NOMO-1 treated with dmso at 0.1 percent for 144 hours (cell line): ENCODE measurements around the gene COL6A1.
"Not testable (repeated sequence)": the region's sequence is repeated elsewhere in the genome, so short reads cannot be mapped to it uniquely, and the experiment has no call there.

Source experiments
- DNase-seq: peaks from one replicate; lab custom pipeline; 2025; ENCODE audit not compliant: unreplicated experiment; lab: John Stamatoyannopoulos, UW

Gene COL6A1

DNA sequence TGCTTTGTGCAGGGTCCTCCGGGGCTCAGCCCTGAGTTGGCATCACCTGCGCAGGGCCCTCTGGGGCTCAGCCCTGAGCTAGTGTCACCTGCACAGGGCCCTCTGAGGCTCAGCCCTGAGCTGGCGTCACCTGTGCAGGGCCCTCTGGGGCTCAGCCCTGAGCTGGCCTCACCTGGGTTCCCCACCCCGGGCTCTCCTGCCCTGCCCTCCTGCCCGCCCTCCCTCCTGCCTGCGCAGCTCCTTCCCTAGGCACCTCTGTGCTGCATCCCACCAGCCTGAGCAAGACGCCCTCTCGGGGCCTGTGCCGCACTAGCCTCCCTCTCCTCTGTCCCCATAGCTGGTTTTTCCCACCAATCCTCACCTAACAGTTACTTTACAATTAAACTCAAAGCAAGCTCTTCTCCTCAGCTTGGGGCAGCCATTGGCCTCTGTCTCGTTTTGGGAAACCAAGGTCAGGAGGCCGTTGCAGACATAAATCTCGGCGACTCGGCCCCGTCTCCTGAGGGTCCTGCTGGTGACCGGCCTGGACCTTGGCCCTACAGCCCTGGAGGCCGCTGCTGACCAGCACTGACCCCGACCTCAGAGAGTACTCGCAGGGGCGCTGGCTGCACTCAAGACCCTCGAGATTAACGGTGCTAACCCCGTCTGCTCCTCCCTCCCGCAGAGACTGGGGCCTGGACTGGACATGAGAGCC lies 22.7 kb downstream of the COL6A1 start:
- no peak for DNase-seq

DNA sequence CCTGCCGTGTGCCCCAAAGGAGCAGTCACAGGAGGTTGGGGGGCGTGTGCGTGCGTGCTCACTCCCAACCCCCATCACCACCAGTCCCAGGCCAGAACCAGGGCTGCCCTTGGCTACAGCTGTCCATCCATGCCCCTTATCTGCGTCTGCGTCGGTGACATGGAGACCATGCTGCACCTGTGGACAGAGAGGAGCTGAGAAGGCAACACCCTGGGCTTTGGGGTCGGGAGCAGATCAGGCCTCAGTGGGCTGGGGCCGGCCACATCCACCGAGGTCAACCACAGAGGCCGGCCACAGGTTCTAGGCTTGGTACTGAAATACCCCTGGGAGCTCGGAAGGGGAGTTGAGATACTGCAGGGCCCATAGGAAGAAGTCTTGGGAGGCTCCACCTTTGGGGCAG lies 23.5 kb downstream of the COL6A1 start:
- DNase-seq = no peak

DNA sequence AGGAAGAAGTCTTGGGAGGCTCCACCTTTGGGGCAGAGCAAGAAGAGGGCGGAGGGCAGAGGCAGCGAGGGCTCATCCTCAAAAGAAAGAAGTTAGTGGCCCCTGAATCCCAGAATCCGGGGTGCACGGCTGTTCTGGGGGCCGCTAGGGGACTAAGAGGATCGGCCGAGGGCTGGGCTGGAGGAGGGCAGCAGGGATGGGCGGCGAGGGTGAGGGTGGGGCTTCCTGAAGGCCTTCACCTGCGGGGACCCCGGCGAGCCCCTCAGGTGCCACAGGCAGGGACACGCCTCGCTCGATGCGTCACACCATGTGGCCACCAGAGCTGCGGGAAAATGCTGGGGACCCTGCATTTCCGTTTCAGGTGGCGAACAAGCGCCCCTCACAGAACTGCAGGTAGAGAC lies 23.9 kb downstream of the COL6A1 start:
- DNase-seq = no peak

GRCh38 chr21:46005894-46006546 lies 24.4 kb downstream of the COL6A1 start:
- DNase-seq = not testable (repeated sequence)

GRCh38 chr21:46006547-46007491 lies 25.2 kb downstream of the COL6A1 start:
- no peak for DNase-seq

DNA sequence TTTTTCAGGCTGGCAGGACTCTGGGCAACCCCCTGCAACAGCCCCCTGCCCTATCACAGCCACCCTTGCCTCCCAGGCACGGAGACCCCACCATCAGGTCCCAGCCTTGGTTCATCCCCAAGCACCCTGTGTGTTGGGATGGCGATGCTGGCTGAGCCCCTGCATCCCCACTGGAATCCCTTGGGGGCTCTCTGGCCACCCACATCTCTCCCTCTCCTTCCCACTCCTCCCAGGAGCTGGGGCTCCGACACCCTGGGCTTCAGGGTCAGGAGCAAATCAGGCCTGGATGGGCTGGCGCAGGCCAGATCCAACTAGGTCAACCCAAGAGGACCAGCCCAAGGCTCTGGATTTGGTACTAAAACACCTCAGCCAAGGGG lies 25.9 kb downstream of the COL6A1 start:
- DNase-seq = no peak

- no peak for DNase-seq
Measured at GRCh38 chr21:46008893-46009621, 27.5 kb downstream of the COL6A1 start.

- DNase-seq = no peak
Measured at GRCh38 chr21:46009951-46010705, 28.6 kb downstream of the COL6A1 start.

DNA sequence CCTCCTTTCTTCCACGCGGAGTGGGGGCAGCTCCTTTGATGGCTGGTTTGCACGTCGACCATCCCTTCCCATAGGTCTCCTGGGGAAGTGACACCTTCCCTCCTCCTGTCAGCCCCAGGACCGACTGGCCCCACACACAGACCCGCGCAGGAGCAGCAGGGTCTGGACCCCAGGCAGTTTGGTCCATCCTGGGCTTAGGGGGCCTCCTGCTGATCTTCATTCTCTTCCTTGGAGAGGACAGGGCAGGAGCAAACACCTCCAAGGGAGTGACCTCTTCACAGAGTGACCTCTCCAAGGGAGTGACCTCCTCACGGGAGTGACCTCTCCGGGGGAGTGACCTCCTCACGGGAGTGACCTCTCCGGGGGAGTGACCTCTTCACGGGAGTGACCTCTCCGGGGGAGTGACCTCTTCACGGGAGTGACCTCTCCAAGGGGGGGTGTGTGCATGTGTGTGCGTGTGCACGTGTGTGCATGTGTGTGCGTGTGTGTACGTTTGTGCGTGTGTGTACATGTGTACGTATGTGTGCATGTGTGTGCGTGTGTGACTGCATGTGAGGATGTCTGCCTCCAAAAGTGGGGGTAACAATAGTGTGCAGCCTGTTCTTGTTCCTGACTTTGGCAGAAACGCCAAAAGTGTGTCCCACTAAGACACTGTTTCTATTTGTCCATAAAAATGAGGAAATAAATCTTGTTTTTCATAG lies 29.8 kb downstream of the COL6A1 start:
- no peak for DNase-seq

GRCh38 chr21:46012154-46012553 lies 30.6 kb downstream of the COL6A1 start:
- no peak for DNase-seq

DNA sequence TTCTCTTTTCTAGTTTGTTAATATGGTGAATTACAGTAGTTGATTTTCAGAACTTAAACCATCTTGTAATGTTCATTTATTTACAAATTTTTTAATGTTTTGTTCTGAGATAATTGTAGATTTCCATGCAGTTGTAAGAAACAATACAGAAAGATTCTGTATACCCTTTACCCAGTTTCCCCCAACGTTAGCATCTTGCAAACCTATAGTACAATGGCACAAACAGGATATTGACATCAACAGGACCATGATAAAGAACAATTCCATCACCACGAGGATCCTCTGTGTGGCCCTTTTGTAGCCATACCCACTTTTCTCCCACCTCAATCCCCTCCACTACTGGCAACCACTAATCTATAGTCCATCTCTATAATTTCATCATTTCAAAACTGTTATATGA lies 33.3 kb downstream of the COL6A1 start:
- DNase-seq = no peak

DNA sequence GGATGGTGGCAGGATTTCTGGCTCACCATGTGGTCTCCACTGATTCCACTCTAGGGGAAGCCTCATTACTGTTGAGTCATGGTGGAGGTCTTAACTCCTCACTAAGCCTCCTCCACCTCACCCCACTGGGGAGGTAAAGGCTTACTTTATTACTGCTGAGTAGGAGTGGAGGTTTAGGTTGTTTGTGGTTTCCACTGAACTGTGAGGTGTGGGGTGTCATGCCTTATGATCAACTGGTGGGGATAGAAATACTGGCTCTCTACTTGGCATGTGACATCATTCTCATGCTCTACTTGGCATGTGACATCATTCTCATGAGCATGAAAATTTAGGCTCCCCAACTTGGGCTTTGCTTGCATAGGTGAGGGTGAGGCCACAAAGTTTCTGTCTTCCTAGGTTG lies 35.6 kb downstream of the COL6A1 start:
- DNase-seq = no peak

- no peak for DNase-seq
Measured at GRCh38 chr21:46017695-46018094, 36.1 kb downstream of the COL6A1 start.

- DNase-seq = no peak
Measured at GRCh38 chr21:46018615-46019014, 37.0 kb downstream of the COL6A1 start.

DNA sequence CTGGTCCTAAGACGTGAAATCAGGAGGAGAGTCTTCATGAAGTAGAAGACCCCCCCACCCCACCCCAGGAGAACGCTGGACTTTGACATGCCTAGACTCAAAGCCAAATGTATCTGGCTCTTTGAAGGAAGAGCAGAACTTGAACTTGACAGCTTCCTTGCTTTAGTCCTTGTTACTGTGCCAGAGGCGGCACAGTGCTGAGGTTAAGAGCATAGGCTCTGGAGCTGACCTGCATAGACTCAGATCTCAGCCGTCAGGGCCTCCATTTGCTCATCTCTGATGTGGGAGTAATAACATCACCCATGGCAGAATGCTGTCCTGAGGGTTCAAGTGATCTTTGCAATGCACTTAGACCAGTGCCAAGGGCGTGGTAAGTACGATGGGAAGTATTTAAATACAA lies 39.0 kb downstream of the COL6A1 start:
- no peak for DNase-seq

GRCh38 chr21:46021398-46021797 lies 39.8 kb downstream of the COL6A1 start:
- no peak for DNase-seq

- DNase-seq = no peak
Measured at GRCh38 chr21:46021978-46022544, 40.5 kb downstream of the COL6A1 start.

DNA sequence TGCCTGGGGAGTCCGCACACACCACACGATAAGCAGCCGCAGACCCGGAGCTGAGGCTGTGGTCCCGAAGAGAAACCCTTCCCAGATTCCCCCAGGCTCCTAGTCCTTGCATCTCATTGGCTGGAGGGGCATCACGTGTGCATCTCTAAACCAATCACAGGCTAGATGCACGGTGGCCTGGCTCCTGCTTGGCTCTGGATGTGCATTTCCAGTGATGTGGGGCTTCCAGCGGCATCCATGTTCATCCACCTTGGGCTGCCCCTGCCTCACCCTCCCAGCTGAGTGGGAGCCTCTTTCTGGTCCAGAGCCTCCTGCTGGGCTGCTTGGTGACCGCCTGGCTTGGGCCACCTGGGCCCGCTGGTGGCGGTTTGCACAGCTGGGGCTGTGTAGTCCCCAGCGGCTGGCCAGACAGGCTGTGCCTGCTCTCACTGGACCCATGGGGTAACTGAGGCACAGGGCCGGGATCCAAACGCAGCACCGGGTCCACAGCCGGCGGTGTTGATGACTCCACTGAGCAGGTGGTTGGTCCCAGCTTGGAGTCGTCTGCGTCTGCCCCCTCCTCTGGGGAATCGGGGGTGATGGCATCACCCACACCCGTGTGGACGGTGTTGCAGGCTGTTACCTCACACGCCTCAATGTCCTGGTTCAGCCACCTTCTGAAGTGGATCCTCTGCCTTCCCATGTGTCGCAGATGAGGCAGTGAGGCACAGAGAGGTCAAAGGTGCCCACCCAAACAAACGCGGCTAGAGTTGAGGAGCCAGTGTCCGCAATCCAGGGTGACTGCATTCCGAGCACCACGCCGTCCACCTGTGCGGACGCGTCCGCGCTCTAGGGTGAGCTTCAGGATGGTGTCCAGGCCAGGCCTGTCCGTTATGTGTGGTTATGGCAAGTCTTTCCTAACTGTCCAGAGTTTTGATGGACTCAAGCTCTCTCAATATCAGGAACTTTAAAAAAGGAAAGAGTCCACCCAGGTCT lies 41.3 kb downstream of the COL6A1 start:
- DNase-seq = no peak
